H1 (cell line): ENCODE data around the gene SHROOM3. TPM values are rescaled to one million over a fixed set of nuclear protein-coding genes. Genes with fewer than 3 reads are reported as not detected.

Experiments used
- CTCF ChIA-PET: fragments of 300-600 bp; sonication (Branson Sonifier 250); formaldehyde crosslinking; loops from one replicate; lab custom pipeline; 2021; ENCODE audit not compliant: partially characterized antibody; lab: Charles Lee
- POLR2A ChIA-PET: fragments of 300-600 bp; sonication (Branson Sonifier 250); formaldehyde crosslinking; loops from one replicate; lab custom pipeline; 2021; ENCODE audit warnings: inconsistent platforms; ENCODE audit not compliant: partially characterized antibody; lab: Charles Lee
- DNase-seq, 2 experiments: peaks; one replicate each; pipeline versions ENCODE4 v3.0.0 to v3.0.0-alpha.2; 2010 to 2022; ENCODE audit warnings: low spot score in 2 of 2, low read depth in 1 of 2, mixed read lengths in 1 of 2
- FAIRE-seq: peaks from 2 replicates; lab custom pipeline; 2011; peaks lifted over from hg19 to GRCh38; lab: Jason Lieb, UNC
- H2AFZ ChIP-seq: 2 replicates; pipeline ENCODE4 v1.8.1; 2012; ENCODE audit warnings: low read length, inconsistent platforms
- H2AK5ac ChIP-seq: 2 replicates; pipeline ENCODE4 v1.6.1; 2013; ENCODE audit warnings: low read depth, low read length
- H2BK120ac ChIP-seq: replicated peaks from 2 replicates; pipeline ENCODE3; 2013; ENCODE audit warnings: low read depth, low read length, inconsistent platforms
- H2BK12ac ChIP-seq: 2 replicates; pipeline ENCODE4 v1.6.1; 2013; ENCODE audit warnings: low read depth, low read length
- H2BK15ac ChIP-seq: 2 replicates; pipeline ENCODE4 v1.6.1; 2013; ENCODE audit warnings: low read length
- H2BK20ac ChIP-seq: 2 replicates; pipeline ENCODE4 v1.6.1; 2013; ENCODE audit warnings: low read length
- H2BK5ac ChIP-seq: 2 replicates; pipeline ENCODE4 v1.6.1; 2013; ENCODE audit warnings: low read depth, low read length
- H3K14ac ChIP-seq: 2 replicates; pipeline ENCODE4 v1.6.1; 2013; ENCODE audit warnings: inconsistent platforms; ENCODE audit not compliant: insufficient read length
- H3K18ac ChIP-seq: 2 replicates; pipeline ENCODE4 v1.6.1; 2013; ENCODE audit warnings: low read length; ENCODE audit errors: extremely low read depth
- H3K23ac ChIP-seq: 2 replicates; pipeline ENCODE4 v1.6.1; 2013; ENCODE audit warnings: inconsistent platforms; ENCODE audit not compliant: insufficient read length
- H3K23me2 ChIP-seq: 2 replicates; pipeline ENCODE4 v1.6.1; 2013; ENCODE audit warnings: low read depth, low read length
- H3K27ac ChIP-seq: 2 replicates; pipeline ENCODE4 v1.6.1; 2011; ENCODE audit warnings: low read depth, low read length, inconsistent platforms
- H3K27me3 ChIP-seq, 4 experiments: replicated peaks in 1 of 4; 1 replicate in 1 of 4; 2 replicates in 3 of 4; pipeline versions ENCODE4 v1.6.1 to v1.8.1; 2011 to 2013; ENCODE audit warnings: low read length in 3 of 4, mild to moderate bottlenecking in 3 of 4, inconsistent platforms in 2 of 4, mixed read lengths in 2 of 4, moderate library complexity in 1 of 4; ENCODE audit not compliant: control insufficient read depth in 3 of 4, insufficient read depth in 3 of 4; ENCODE audit errors: extremely low read depth in 1 of 4
- H3K36me3 ChIP-seq, 4 experiments: 2 replicates each; pipeline versions ENCODE4 v1.6.1 to v1.8.1; 2011 to 2013; ENCODE audit warnings: mild to moderate bottlenecking in 4 of 4, low read length in 3 of 4, moderate library complexity in 2 of 4, control low read depth in 1 of 4, inconsistent platforms in 1 of 4; ENCODE audit not compliant: insufficient read depth in 4 of 4, control insufficient read depth in 2 of 4
- H3K4ac ChIP-seq: replicated peaks from 2 replicates; pipeline ENCODE3; 2013; ENCODE audit warnings: low read length, low read depth, mixed read lengths, inconsistent platforms; ENCODE audit not compliant: insufficient read length
- H3K4me1 ChIP-seq, 4 experiments: replicated peaks in 1 of 4; 1 replicate in 1 of 4; 2 replicates in 3 of 4; pipeline versions ENCODE4 v1.6.1 to v1.8.1; 2011 to 2013; ENCODE audit warnings: low read length in 3 of 4, inconsistent platforms in 2 of 4, mixed read lengths in 1 of 4; ENCODE audit not compliant: insufficient read depth in 4 of 4, control insufficient read depth in 3 of 4
- H3K4me2 ChIP-seq, 2 experiments: 2 replicates each; pipeline versions ENCODE4 v1.6.1 to v1.8.1; 2011 to 2013; ENCODE audit warnings: low read depth in 2 of 2, low read length in 2 of 2, control low read depth in 1 of 2, inconsistent platforms in 1 of 2, mild to moderate bottlenecking in 1 of 2; ENCODE audit not compliant: insufficient read depth in 1 of 2
- H3K4me3 ChIP-seq, 4 experiments: fragments of 200-600, 300-600 bp in 1 of 4; sonication (generic), shearing (Covaris generic), sonication (Bioruptor Twin) in 1 of 4; 2 replicates each; pipeline versions ENCODE4 v1.5.1 to v1.8.1; 2011 to 2016; ENCODE audit warnings: low read length in 4 of 4, low read depth in 3 of 4, control low read depth in 2 of 4, inconsistent platforms in 2 of 4, mild to moderate bottlenecking in 2 of 4, mixed read lengths in 1 of 4, moderate library complexity in 1 of 4; ENCODE audit not compliant: insufficient read depth in 2 of 4; ENCODE audit errors: extremely low read depth in 1 of 4
- H3K56ac ChIP-seq: replicated peaks from 2 replicates; pipeline ENCODE3; 2013; ENCODE audit warnings: low read depth, mild to moderate bottlenecking, mixed read lengths, low read length, inconsistent platforms; ENCODE audit not compliant: insufficient read length
- H3K79me1 ChIP-seq: 2 replicates; pipeline ENCODE4 v1.6.1; 2013; ENCODE audit warnings: low read depth, low read length, control low read depth
- H3K79me2 ChIP-seq, 2 experiments: 2 replicates each; pipeline versions ENCODE4 v1.6.1 to v1.8.1; 2012 to 2013; ENCODE audit warnings: low read length in 2 of 2, mild to moderate bottlenecking in 2 of 2, inconsistent platforms in 1 of 2; ENCODE audit not compliant: insufficient read depth in 2 of 2, control insufficient read depth in 1 of 2
- H3K9ac ChIP-seq, 4 experiments: replicated peaks in 1 of 4; 1 replicate in 1 of 4; 2 replicates in 3 of 4; pipeline versions ENCODE4 v1.6.1 to v1.8.1; 2011 to 2013; ENCODE audit warnings: low read depth in 3 of 4, low read length in 3 of 4, control low read depth in 2 of 4, mild to moderate bottlenecking in 2 of 4, moderate library complexity in 2 of 4, inconsistent platforms in 1 of 4; ENCODE audit errors: extremely low read depth in 1 of 4
- H3K9me3 ChIP-seq, 2 experiments: 2 replicates each; pipeline versions ENCODE4 v1.6.1 to v1.8.1; 2012 to 2013; ENCODE audit warnings: mild to moderate bottlenecking in 2 of 2, moderate library complexity in 2 of 2, control low read depth in 1 of 2, inconsistent platforms in 1 of 2, low read depth in 1 of 2, low read length in 1 of 2, mixed read lengths in 1 of 2; ENCODE audit not compliant: insufficient read depth in 2 of 2
- H4K20me1 ChIP-seq, 2 experiments: replicated peaks in 1 of 2; 2 replicates each; pipeline versions ENCODE3 to v1.8.1; 2011 to 2013; ENCODE audit warnings: inconsistent platforms in 2 of 2, low read length in 2 of 2, mild to moderate bottlenecking in 1 of 2; ENCODE audit not compliant: insufficient read depth in 2 of 2, control insufficient read depth in 1 of 2
- H4K5ac ChIP-seq: 2 replicates; pipeline ENCODE4 v1.6.1; 2013; ENCODE audit warnings: low read length, low read depth, mixed read lengths, inconsistent platforms; ENCODE audit not compliant: insufficient read length
- H4K8ac ChIP-seq: 2 replicates; pipeline ENCODE4 v1.8.0; 2013; ENCODE audit warnings: mild to moderate bottlenecking, moderate library complexity, low read length, inconsistent platforms; ENCODE audit not compliant: insufficient read depth; ENCODE audit errors: extremely low read depth
- H4K91ac ChIP-seq: replicated peaks from 2 replicates; pipeline ENCODE3; 2013; ENCODE audit warnings: low read length, mixed read lengths, inconsistent platforms; ENCODE audit not compliant: insufficient read length
- ATF3 ChIP-seq: IDR thresholded peaks from 2 replicates; pipeline ENCODE4 v1.6.1; 2011; ENCODE audit warnings: low read depth, mild to moderate bottlenecking, low read length; ENCODE audit not compliant: insufficient read depth
- CHD1 ChIP-seq: IDR thresholded peaks from 2 replicates; pipeline ENCODE4 v1.6.1; 2012; ENCODE audit warnings: low read depth, low read length, improper control_type of control experiment
- CREB1 ChIP-seq: IDR thresholded peaks from 2 replicates; pipeline ENCODE4 v1.6.1; 2012; ENCODE audit warnings: inconsistent platforms
- RAD21 ChIP-seq, 2 experiments: IDR thresholded peaks in 1 of 2; conservative IDR thresholded peaks in 1 of 2; 2 replicates each; pipeline ENCODE4 v1.6.1; 2011; ENCODE audit warnings: low read depth in 2 of 2, low read length in 2 of 2, improper control_type of control experiment in 1 of 2, inconsistent platforms in 1 of 2, mild to moderate bottlenecking in 1 of 2, moderate library complexity in 1 of 2
- RBBP5 ChIP-seq: IDR thresholded peaks from 2 replicates; pipeline ENCODE4 v1.7.1; 2012; ENCODE audit warnings: low read depth, mild to moderate bottlenecking, inconsistent platforms, low read length, moderate library complexity, borderline replicate concordance
- SRF ChIP-seq: IDR thresholded peaks from 2 replicates; pipeline ENCODE4 v1.6.1; 2011; ENCODE audit warnings: mild to moderate bottlenecking, low read depth, low read length, moderate library complexity
- WGBS, 2 experiments: shearing (Covaris generic) in 1 of 2; methylation state at CpG; one replicate each; pipeline versions ENCODE4 v1.1.6 to v1.1.7; 2013 to 2015; ENCODE audit warnings: low lambda C conversion rate in 2 of 2, mixed read lengths in 2 of 2, inconsistent platforms in 1 of 2, low coverage in 1 of 2, missing lambda C conversion rate in 1 of 2; ENCODE audit not compliant: insufficient replicate concordance in 2 of 2, insufficient coverage in 1 of 2, insufficient read length in 1 of 2; ENCODE audit errors: extremely low coverage in 1 of 2, missing lambda C conversion rate in 1 of 2; 5-methylcytosine and 5-hydroxymethylcytosine counted together
- polyA plus RNA-seq, 7 experiments: library from polyadenylated mRNA; depleted of rRNA in 3 of 7; stranded (reverse) in 5 of 7; unstranded in 2 of 7; fragments of >200 nt in 5 of 7; fragments of 200-250 nt in 2 of 7; gene quantifications; 1 replicate in 5 of 7; 2 replicates in 1 of 7; 4 replicates in 1 of 7; pipeline versions ENCODE4 v1.2.1 to v1.2.3, GENCODE V29; 2011 to 2013; ENCODE audit warnings: missing spikeins in 2 of 7, mixed read lengths in 2 of 7
- total RNA-seq: library from RNA; stranded (reverse); fragmentation: NEBNext Ultra II Directional; extraction: Animal tissue kit (Norgen Biotek cat#: 25700); gene quantifications from 2 replicates; pipeline ENCODE4 v1.2.1, GENCODE V29; 2021

Gene SHROOM3
- total and polyA plus RNA-seq, 2 of the 8 experiments (the other 6 are each of a cell fraction or from before 2014, with no cell fraction given), result 15.8 to 34.0 TPM

GRCh38 chr4:76659103-76659490 lies 224.1 kb downstream of the SHROOM3 start:
- Histone ChIP-seq H3K4me2 (no peak overlapping the region), H2BK5ac (no peak overlapping the region), H4K91ac (no peak overlapping the region), H4K5ac (no peak overlapping the region), H3K79me2 (no peaks in the 10 kb centered on the region), H3K56ac (no peak overlapping the region), H3K9ac (no peak overlapping the region), H2BK20ac (no peak overlapping the region), H3K27ac (no peak overlapping the region), H3K18ac (no peak overlapping the region), H3K4me3 (no peak overlapping the region), H4K20me1 (no peaks in the 10 kb centered on the region), H4K8ac (no peak overlapping the region), H3K9me3 (no peaks in the 10 kb centered on the region), H2BK15ac (no peak overlapping the region), H3K27me3 (no peaks in the 10 kb centered on the region), H3K4me1 (no peaks in the 10 kb centered on the region), H3K14ac (no peak overlapping the region), H2BK12ac (no peak overlapping the region), H3K36me3 (no peaks in the 10 kb centered on the region), H2BK120ac (no peak overlapping the region), H3K4ac (no peak overlapping the region), H3K23ac (no peak overlapping the region), H3K23me2 (no peaks in the 10 kb centered on the region), H3K79me1 (no peaks in the 10 kb centered on the region), H2AFZ (no peak overlapping the region), H2AK5ac (no peak overlapping the region)
- CTCF ChIA-PET, result interaction anchor here (1.3 to 1.5 kb wide), 3 partner anchors 11 to 154 kb away, joined by 3 to 4 read pairs (median 3); no protein-coding TSS in a partner anchor
- 74% methylated on average over 1 of the region's 1 CpG; no CpG with 5 or more reads in 1 of the 2 experiments for WGBS, 2 experiments
- DNase-seq (no peak), FAIRE-seq (no peak)
- TF ChIP-seq CHD1, result no peak
- TF ChIP-seq CREB1, result no peak
- TF ChIP-seq RAD21 (IDR thresholded peaks at IDR 0.05 in 1 of 2, conservative IDR thresholded peaks at IDR 0.05 in 1 of 2; ENCODE audit: low read depth in 2 of 2, low read length in 2 of 2), result no peak
- TF ChIP-seq SRF, result no peak
- no peak for TF ChIP-seq ATF3
- no peak for TF ChIP-seq RBBP5
- POLR2A ChIA-PET, result no interaction called here
